Trophoblast cell (in vitro differentiated cells and primary cell): Measurements from ENCODE around the gene TCEA3.

Experiments
- DNase-seq, 2 donors: peaks; one replicate each; pipeline ENCODE4 v3.0.0-alpha.2; 2016
- H2AFZ ChIP-seq: 2 replicates; pipeline ENCODE4 v1.6.1; 2013; ENCODE audit warnings: low read length, moderate library complexity, mild to moderate bottlenecking; ENCODE audit not compliant: insufficient read depth, poor library complexity
- H2AK5ac ChIP-seq: 2 replicates; pipeline ENCODE4 v1.6.1; 2013; ENCODE audit warnings: mild to moderate bottlenecking, low read length
- H2BK120ac ChIP-seq: 2 replicates; pipeline ENCODE4 v1.6.1; 2013; ENCODE audit warnings: low read length, mild to moderate bottlenecking, moderate library complexity; ENCODE audit not compliant: insufficient read depth, poor library complexity
- H2BK12ac ChIP-seq: 2 replicates; pipeline ENCODE4 v1.6.1; 2013; ENCODE audit warnings: mild to moderate bottlenecking, low read length, moderate library complexity
- H2BK5ac ChIP-seq: 2 replicates; pipeline ENCODE4 v1.6.1; 2013; ENCODE audit warnings: low read length, low read depth, moderate library complexity, mild to moderate bottlenecking; ENCODE audit not compliant: poor library complexity
- H3K14ac ChIP-seq: 2 replicates; pipeline ENCODE4 v1.6.1; 2013; ENCODE audit warnings: mild to moderate bottlenecking, low read length
- H3K18ac ChIP-seq: 2 replicates; pipeline ENCODE4 v1.6.1; 2013; ENCODE audit warnings: mild to moderate bottlenecking, low read length
- H3K23ac ChIP-seq: 2 replicates; pipeline ENCODE4 v1.6.1; 2013; ENCODE audit warnings: low read length
- H3K27ac ChIP-seq: 2 replicates; pipeline ENCODE4 v1.5.1; 2013; ENCODE audit warnings: low read depth, mild to moderate bottlenecking, inconsistent platforms, low read length, moderate library complexity
- H3K27me3 ChIP-seq: 2 replicates; pipeline ENCODE4 v1.6.1; 2013; ENCODE audit warnings: inconsistent platforms, mild to moderate bottlenecking, low read length, moderate library complexity; ENCODE audit not compliant: insufficient read depth
- H3K36me3 ChIP-seq, 2 experiments: 1 replicate in 1 of 2; 2 replicates in 1 of 2; pipeline ENCODE4 v1.6.1; 2013; ENCODE audit warnings: low read length in 2 of 2, mild to moderate bottlenecking in 2 of 2, moderate library complexity in 1 of 2; ENCODE audit not compliant: insufficient read depth in 2 of 2, control insufficient read depth in 1 of 2
- H3K4ac ChIP-seq: 2 replicates; pipeline ENCODE4 v1.6.1; 2013; ENCODE audit warnings: low read depth, mild to moderate bottlenecking, low read length, moderate library complexity
- H3K4me1 ChIP-seq, 2 experiments: 1 replicate in 1 of 2; 2 replicates in 1 of 2; pipeline ENCODE4 v1.6.1; 2013; ENCODE audit warnings: low read length in 2 of 2, mild to moderate bottlenecking in 2 of 2, moderate library complexity in 1 of 2; ENCODE audit not compliant: insufficient read depth in 2 of 2, control insufficient read depth in 1 of 2
- H3K4me2 ChIP-seq: 2 replicates; pipeline ENCODE4 v1.6.1; 2013; ENCODE audit warnings: inconsistent platforms, mild to moderate bottlenecking, low read length, moderate library complexity
- H3K4me3 ChIP-seq: 2 replicates; pipeline ENCODE4 v1.5.1; 2013; ENCODE audit warnings: mild to moderate bottlenecking, low read depth, low read length, inconsistent platforms
- H3K79me1 ChIP-seq: one replicate; pipeline ENCODE4 v1.6.1; 2013; ENCODE audit warnings: low read length
- H3K79me2 ChIP-seq: 2 replicates; pipeline ENCODE4 v1.6.1; 2013; ENCODE audit warnings: low read length, mild to moderate bottlenecking; ENCODE audit not compliant: control insufficient read depth, insufficient read depth, poor library complexity
- H3K9ac ChIP-seq: 2 replicates; pipeline ENCODE4 v1.6.1; 2013; ENCODE audit warnings: mild to moderate bottlenecking, low read length
- H3K9me3 ChIP-seq: 2 replicates; pipeline ENCODE4 v1.6.1; 2013; ENCODE audit warnings: low read depth, mild to moderate bottlenecking, control low read depth, inconsistent platforms, low read length; ENCODE audit not compliant: insufficient read depth
- H4K12ac ChIP-seq: 2 replicates; pipeline ENCODE4 v1.6.1; 2013; ENCODE audit warnings: low read depth, mild to moderate bottlenecking, low read length, moderate library complexity
- H4K8ac ChIP-seq: 2 replicates; pipeline ENCODE4 v1.6.1; 2013; ENCODE audit warnings: low read depth, mild to moderate bottlenecking, low read length, moderate library complexity
- H4K91ac ChIP-seq: one replicate; pipeline ENCODE4 v1.6.1; 2013; ENCODE audit warnings: low read depth, mild to moderate bottlenecking, low read length, moderate library complexity
- WGBS: extraction: QIAGEN DNeasy Blood & Tissue Kit; methylation state at CpG from one replicate; pipeline ENCODE4 v1.1.7; 2013; ENCODE audit warnings: missing lambda C conversion rate; ENCODE audit not compliant: insufficient read length, insufficient coverage; ENCODE audit errors: extremely low coverage; 5-methylcytosine and 5-hydroxymethylcytosine counted together

Gene TCEA3

DNA sequence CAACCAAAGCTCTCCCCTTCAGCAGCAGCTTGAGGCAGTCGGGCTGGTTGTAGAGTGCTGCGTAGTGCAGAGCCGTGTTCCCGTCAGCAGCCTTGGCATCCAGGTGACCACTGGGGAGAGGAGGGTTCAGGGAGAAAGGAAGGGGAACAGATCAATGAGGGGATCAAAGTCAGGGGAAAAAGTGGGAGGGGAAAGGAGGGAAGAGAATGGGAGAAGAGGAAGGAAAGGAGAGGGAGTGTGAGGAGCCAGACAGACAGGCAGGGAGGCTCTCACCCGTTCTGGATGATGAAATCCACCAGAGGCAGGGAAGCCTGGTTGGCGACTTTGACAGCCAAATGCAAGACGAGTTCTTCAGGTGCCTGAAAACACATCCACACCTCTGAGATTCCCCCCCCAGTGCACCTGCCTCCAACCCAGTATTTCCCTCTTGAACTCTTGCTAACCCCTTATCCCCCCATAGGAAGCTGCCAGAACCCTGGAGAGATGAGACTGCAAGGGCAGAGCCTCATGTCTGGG is 9.8 kb upstream of the TCEA3 start:
- H3K4me1 ChIP-seq, result no peaks in the 10 kb centered on the region
- no peak overlapping the region for H3K9ac ChIP-seq
- H3K23ac ChIP-seq, result no peak overlapping the region
- H4K12ac ChIP-seq, result no peak overlapping the region
- no peak overlapping the region for H2BK120ac ChIP-seq
- no peak overlapping the region for H2BK12ac ChIP-seq
- H2AK5ac ChIP-seq, result no peak overlapping the region
- no peak overlapping the region for H4K91ac ChIP-seq
- no peak overlapping the region for H3K4ac ChIP-seq
- H3K36me3 ChIP-seq, result peaks cover 44 to 49% of the 10 kb centered on the region in 2 experiments
- WGBS, result no CpG with 5 or more reads among the region's 7 CpGs
- no peaks in the 10 kb centered on the region for H3K79me1 ChIP-seq
- no peak overlapping the region for H2AFZ ChIP-seq
- H3K14ac ChIP-seq, result no peak overlapping the region
- no peak overlapping the region for H3K4me3 ChIP-seq
- no peaks in the 10 kb centered on the region for H3K9me3 ChIP-seq
- H3K4me2 ChIP-seq, result no peak overlapping the region
- DNase-seq, result no peak
- no peak overlapping the region for H3K27ac ChIP-seq
- H3K18ac ChIP-seq, result no peak overlapping the region
- no peak overlapping the region for H4K8ac ChIP-seq
- no peaks in the 10 kb centered on the region for H3K79me2 ChIP-seq
- no peak overlapping the region for H2BK5ac ChIP-seq
- H3K27me3 ChIP-seq, result no peaks in the 10 kb centered on the region

DNA sequence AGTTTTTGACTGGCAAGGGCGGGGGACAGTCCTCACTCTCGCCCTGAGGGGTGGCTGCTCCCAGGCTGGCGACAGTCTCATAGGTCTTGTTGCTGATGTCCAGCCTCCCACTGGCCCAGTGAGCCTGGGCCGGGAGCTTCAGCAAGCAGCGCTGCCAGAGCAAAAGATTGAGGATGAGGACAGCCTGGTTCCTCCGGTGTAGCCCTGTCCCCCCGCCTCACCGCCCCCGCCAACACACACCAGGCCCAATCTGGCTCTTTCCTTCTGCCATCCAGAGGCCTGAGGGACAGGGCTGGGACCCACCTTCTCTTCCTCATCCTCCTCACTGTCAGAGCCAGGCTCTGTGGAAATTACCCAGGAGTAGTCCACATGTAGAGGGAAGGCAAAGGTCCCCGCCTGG is 8.6 kb upstream of the TCEA3 start:
- Histone ChIP-seq H2AFZ (no peak overlapping the region), H4K8ac (no peak overlapping the region), H3K18ac (no peak overlapping the region), H3K27ac (no peak overlapping the region), H3K4me1 (no peaks in the 10 kb centered on the region), H3K4me2 (no peak overlapping the region), H3K9ac (no peak overlapping the region), H2BK120ac (no peak overlapping the region), H3K79me2 (no peaks in the 10 kb centered on the region), H4K12ac (no peak overlapping the region), H4K91ac (no peak overlapping the region), H2BK12ac (no peak overlapping the region), H3K79me1 (no peaks in the 10 kb centered on the region), H2AK5ac (no peak overlapping the region), H3K23ac (no peak overlapping the region), H3K36me3 (peaks cover 41 to 52% of the 10 kb centered on the region in 2 experiments), H3K14ac (no peak overlapping the region), H3K4me3 (no peak overlapping the region), H3K4ac (no peak overlapping the region), H3K27me3 (no peaks in the 10 kb centered on the region), H2BK5ac (no peak overlapping the region), H3K9me3 (no peaks in the 10 kb centered on the region)
- no peak for DNase-seq
- no CpG with 5 or more reads among the region's 10 CpGs for WGBS

DNA sequence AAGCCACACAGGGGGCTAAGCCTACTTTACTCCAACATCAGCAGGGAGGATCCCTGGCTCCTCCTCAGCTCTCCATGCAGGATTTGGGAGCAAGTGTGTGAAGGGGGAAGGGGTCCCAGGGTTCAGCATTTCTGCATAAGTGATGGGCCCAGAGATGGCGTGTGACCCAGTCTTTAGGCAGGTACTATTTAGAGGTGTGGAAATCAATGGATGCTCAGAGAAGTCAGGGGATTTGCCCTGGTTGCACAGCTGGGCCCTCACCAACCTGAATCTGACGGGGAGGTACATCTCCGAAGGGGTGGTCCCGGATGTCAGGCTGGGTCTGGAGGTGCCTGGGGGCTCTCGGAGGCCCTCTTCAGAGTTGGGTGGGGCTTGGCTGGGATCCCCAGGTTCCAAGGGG is 6.9 kb upstream of the TCEA3 start:
- no peak overlapping the region for H2BK5ac ChIP-seq
- no peak overlapping the region for H3K4ac ChIP-seq
- no peak overlapping the region for H3K27ac ChIP-seq
- H2AK5ac ChIP-seq, result no peak overlapping the region
- no peaks in the 10 kb centered on the region for H3K27me3 ChIP-seq
- no peaks in the 10 kb centered on the region for H3K79me1 ChIP-seq
- H3K23ac ChIP-seq, result no peak overlapping the region
- H3K9ac ChIP-seq, result no peak overlapping the region
- no peak overlapping the region for H2AFZ ChIP-seq
- no peak overlapping the region for H3K4me3 ChIP-seq
- H3K79me2 ChIP-seq, result no peaks in the 10 kb centered on the region
- H3K4me2 ChIP-seq, result no peak overlapping the region
- no peaks in the 10 kb centered on the region for H3K4me1 ChIP-seq
- no peak overlapping the region for H3K14ac ChIP-seq
- H2BK120ac ChIP-seq, result no peak overlapping the region
- peaks cover 37 to 48% of the 10 kb centered on the region in 2 experiments for H3K36me3 ChIP-seq
- no peak for DNase-seq
- no CpG with 5 or more reads among the region's 5 CpGs for WGBS
- no peak overlapping the region for H4K8ac ChIP-seq
- no peak overlapping the region for H4K12ac ChIP-seq
- H4K91ac ChIP-seq, result no peak overlapping the region
- H2BK12ac ChIP-seq, result no peak overlapping the region
- no peaks in the 10 kb centered on the region for H3K9me3 ChIP-seq
- H3K18ac ChIP-seq, result no peak overlapping the region

DNA sequence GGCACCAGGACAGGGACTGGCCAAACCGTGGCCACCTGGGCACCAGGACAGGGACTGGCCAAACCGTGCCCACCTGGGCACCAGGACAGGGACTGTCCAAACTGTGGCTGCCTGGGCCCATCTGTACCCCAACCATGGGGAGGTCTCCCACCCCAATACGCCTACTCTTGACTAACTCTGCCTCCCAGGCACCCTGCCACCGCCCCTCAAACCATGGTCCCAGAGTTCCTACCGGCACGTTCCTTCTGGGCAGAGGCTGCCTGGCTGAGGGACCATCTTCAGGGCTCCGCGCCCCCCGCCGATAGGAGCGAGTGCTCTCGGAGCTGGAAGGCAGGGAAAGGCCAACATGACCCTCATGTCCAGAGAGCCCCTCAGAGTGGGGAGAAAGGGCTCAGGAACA is 6.3 kb upstream of the TCEA3 start:
- no peak overlapping the region for H3K4ac ChIP-seq
- WGBS, result no CpG with 5 or more reads among the region's 12 CpGs
- no peak overlapping the region for H3K4me2 ChIP-seq
- H4K8ac ChIP-seq, result no peak overlapping the region
- H3K4me1 ChIP-seq, result no peaks in the 10 kb centered on the region
- no peak overlapping the region for H3K14ac ChIP-seq
- no peak overlapping the region for H4K91ac ChIP-seq
- H3K36me3 ChIP-seq, result peaks cover 32 to 43% of the 10 kb centered on the region in 2 experiments
- no peak overlapping the region for H2BK12ac ChIP-seq
- H3K4me3 ChIP-seq, result no peak overlapping the region
- no peak overlapping the region for H4K12ac ChIP-seq
- no peak for DNase-seq
- H2BK5ac ChIP-seq, result no peak overlapping the region
- no peak overlapping the region for H2BK120ac ChIP-seq
- no peak overlapping the region for H2AFZ ChIP-seq
- H3K79me2 ChIP-seq, result no peaks in the 10 kb centered on the region
- H3K18ac ChIP-seq, result no peak overlapping the region
- no peaks in the 10 kb centered on the region for H3K79me1 ChIP-seq
- no peak overlapping the region for H3K27ac ChIP-seq
- no peak overlapping the region for H3K23ac ChIP-seq
- no peak overlapping the region for H2AK5ac ChIP-seq
- H3K27me3 ChIP-seq, result no peaks in the 10 kb centered on the region
- H3K9me3 ChIP-seq, result no peaks in the 10 kb centered on the region
- no peak overlapping the region for H3K9ac ChIP-seq
